ENCODE results near the gene DAAM1.

Gene DAAM1

DNA sequence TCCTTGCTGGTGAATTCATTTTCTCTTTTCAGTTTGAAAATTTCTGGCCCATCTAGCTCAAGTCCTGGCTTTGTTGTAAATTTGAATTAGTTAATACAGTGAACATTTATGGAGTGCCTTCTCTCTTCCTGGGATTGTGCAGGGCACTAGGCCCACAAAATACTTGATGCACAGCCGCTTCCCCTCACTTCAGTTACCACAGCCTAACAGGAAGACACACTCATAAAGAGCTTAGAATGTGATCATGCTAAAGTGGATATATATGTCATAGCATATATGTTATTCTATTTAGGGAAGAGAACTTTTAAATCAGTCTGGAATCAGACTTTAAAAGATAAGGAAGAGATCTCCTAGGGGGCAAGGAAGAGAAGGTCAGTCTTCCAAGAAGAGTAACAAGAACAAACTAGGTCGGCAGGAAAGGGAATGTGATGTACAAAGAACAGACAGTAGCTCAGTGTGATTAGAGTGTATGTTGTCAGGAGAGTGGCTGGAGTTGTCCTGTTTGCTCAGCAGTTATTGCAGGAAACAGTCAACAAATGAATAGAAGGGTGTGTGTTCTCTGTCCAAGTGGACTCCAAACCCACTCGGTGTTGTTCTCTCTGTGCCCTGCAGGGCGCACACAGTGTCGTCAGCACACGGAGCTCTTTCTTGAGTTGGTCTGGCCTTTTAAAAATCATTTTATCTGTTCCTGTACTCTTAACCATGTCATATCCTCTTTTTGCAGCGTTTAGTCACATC lies 74.4 kb downstream of the DAAM1 start:
- no peak for DNase-seq

- no peak for DNase-seq
These were observed 77.3 kb downstream of the DAAM1 start for GRCh38 chr14:59265808-59266207.

- DNase-seq, result no peak
These were observed 78.6 kb downstream of the DAAM1 start for GRCh38 chr14:59267046-59267445.

- DNase-seq, result no peak
These were observed 79.5 kb downstream of the DAAM1 start for GRCh38 chr14:59268011-59268410.

DNA sequence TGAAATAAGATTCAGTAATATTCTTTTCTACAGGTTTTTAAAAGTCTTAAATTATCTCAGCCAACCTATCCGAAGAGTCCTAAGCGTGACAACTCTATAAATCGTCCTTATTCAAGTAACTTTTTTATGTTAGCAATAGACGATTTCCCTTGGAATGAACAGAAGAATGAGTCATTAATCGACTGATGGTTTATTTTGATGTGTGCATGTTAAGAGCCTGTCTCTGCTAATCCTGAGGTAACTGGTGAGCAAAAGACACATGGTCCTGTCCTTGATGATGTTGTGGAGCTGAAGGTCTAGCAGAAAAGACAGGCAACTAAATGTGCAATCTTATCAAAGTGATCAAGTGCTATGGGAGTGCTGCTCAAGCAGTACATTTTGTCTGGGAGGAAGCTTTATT lies 80.4 kb downstream of the DAAM1 start:
- no peak for DNase-seq

DNA sequence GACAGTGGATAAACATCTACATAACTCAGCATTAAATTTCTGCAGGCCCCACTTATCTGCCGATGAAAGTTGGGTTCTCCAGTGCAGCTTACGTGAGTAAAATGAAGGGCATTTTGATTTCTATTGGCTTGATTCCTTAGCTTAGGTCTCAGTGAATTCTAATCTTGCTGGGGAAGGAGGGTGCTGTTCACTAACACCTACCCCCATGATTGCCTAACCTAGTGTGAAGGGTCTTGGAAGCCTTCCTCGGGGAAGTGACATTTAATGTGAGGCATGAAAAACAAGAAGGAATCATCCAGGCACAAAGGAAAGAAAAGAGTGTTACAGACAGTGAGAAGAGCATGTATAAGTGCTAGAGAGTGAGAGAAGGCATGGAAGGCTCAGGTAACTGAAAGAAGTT lies 81.0 kb downstream of the DAAM1 start:
- DNase-seq, result no peak

DNA sequence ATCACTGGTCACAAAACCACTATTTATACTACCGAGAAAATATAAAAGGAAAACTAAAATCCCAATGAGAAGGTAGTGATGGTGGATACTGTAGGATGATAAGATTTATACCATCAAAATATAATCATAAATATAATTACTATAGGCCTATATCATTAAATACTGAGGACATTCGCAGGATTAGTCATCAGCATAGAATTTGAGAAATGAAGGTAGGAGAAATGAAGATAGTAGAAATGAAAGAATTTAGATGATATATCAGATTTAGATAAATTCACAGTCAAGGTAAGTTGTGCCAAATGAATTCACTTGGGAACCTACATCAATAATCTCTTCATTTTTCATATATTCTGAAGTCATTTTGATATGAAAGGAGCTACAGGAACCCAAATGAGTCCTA lies 82.8 kb downstream of the DAAM1 start:
- DNase-seq, result no peak

DNA sequence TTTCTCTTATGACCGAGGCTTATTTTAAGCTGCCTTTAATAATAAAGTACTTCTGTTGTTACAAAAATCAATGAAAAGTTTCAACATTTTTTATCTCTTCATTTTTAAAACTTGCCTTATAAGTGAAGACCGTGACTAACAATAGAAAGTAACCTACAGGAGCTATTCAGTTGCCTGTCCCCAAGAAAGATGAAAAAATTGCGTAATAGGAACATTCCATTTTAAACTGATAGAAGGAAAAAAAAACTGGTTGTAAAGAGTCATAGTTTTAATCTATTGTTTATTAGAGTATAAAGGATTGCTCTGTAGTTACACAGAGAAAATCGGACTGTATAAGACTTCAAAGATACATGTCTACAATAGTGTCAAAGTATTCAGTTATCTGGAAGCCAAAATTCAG lies 83.3 kb downstream of the DAAM1 start:
- DNase-seq, result no peak

GRCh38 chr14:59272633-59273032 lies 84.2 kb downstream of the DAAM1 start:
- DNase-seq, result no peak

DNA sequence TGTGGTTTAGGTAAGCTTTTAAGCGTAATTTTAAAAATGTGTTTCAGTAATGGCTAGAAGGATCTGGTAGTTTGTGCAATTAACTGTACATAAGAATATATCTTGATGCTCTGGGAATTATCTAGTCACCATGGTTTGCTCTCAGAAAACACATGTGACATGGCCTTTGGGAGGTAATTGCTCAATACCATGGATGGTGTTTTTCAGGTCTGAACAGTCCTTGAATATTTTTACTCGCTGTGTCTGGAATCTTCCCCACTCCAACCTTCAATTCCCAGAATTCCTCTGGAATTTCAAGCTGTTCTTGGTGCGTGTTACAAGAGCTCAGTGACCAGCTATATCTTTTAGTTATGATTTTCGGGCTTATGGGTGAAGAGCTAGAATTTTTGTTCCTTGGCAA lies 85.3 kb downstream of the DAAM1 start:
- DNase-seq, result no peak

GRCh38 chr14:59274991-59275391 lies 86.5 kb downstream of the DAAM1 start:
- DNase-seq, result no peak

GRCh38 chr14:59275668-59276067 lies 87.2 kb downstream of the DAAM1 start:
- no peak for DNase-seq

GRCh38 chr14:59276235-59276634 lies 87.8 kb downstream of the DAAM1 start:
- DNase-seq, result no peak

DNA sequence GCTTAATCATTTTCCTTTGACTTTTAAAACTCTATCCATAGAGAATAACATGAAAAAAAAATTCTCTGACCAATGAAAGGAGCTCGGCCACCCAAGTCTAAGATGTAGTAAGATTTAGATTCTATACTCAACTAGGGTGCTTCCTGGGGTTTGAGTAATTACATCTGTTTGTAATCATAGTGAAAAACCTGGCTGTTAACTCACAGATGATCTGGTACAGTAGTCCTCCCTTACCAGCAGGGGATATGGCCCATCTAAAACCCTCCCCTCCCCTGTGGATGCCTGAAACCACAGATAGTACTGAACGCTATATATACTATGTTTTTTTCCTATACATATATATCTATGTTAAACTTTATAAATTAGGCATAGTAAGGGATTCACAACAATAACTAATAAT lies 89.2 kb downstream of the DAAM1 start:
- no peak for DNase-seq

DNA sequence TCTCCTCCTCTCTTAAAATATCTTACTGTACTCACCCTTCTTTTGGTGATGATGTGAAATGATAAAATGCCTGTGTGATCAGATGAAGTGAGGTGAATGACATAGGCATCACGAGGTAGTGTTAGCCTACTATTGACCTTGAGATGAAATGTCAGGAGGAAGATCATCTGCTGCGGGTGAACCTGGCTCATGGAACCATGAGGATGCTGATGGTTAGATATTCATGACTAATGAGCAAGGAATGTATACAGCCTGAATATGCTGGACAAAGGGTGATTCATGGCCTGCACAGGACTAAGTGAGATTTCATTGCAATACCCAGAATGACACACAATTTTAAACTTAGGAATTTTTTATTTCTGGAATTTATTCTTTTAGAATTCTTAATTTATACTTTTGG lies 89.6 kb downstream of the DAAM1 start:
- no peak for DNase-seq

GRCh38 chr14:59280961-59281360 lies 92.5 kb downstream of the DAAM1 start:
- DNase-seq, result no peak

- DNase-seq, result no peak
These were observed 93.3 kb downstream of the DAAM1 start for GRCh38 chr14:59281609-59282377.

GRCh38 chr14:59282378-59282765 lies 93.9 kb downstream of the DAAM1 start:
- no peak for DNase-seq

GRCh38 chr14:59283361-59283760 lies 94.9 kb downstream of the DAAM1 start:
- no peak for DNase-seq

- no peak for DNase-seq
These were observed 95.6 kb downstream of the DAAM1 start for GRCh38 chr14:59284059-59284458.

DNA sequence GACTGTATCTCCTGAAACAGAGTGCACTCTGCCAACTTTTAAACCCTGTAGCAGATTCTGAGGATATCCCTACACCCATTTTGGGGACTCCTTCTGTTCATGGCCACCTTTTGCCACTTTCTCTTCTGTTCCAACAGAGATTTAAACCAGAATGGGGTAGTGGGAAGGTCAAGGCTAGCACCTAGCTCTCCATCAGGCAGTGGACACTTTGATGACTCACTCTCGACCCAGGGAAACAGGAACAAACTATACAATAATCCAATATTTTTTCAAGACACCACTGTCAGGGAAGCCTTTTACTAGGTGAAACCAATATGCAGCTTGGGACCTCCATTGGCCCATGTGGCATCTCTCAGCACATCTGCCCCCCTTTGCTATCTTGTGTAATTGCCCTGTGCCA lies 103.6 kb downstream of the DAAM1 start:
- no peak for DNase-seq

DNA sequence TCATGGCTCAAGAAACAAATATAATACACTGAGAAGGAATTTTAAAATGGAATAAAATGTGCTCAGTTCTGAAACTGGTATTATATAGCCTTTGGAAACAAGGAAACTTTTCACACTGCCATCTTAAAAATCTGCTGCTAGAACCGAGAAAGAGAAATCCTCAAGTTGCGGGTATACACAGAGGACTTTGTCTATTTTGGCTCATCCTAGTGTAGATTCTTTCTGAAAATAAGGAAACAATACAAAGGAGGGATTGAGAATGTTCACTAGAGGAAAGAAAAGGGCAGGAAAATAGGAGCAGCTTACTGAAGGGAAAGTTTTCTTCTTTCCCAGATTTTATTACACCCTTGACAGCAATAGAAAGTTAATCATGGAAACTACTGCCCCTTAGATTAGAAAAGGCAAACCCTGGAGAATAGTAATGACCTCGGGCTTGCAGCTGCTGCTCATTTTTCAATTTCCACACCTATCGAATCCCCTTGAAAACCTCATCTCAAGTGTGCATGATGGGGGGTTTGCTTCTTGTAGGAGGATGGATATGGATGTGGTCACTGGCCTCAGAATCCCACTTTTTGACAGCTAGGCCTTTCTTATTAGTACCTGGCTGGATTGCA lies 104.6 kb downstream of the DAAM1 start:
- DNase-seq, result no peak

DNA sequence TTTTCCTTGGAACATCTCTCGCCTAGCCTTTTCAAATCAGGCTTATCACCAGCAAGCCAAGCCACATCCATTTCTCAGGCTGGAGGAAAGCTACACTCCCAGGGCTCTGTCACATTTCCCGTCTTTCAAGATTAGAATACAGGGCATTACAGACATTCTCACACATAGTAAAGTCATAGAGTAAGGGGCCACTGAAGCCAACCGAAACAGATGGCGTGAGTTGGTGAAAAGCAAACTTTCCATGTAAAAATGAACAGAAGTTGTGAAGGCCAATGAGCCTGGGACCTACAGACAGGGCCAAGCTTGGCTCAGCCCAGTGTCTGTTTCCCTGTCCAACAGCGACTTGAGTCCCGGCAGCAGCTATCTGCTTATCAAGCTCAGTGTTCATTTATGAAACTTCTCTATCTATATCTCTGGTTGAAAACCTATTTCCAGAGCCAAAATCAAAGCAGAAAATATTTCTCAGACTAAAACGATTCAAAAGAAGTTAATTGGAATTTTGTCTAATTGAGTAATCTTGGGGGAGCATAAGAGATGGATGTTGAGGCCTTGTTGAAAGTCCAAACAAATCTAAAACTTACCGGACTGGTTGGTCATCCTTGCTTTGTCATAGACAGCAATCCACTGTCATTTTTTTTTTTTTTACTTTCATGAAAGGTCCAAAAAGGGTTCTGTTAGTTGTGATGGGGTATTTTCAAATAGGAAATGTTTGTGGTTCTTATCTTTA lies 105.6 kb downstream of the DAAM1 start:
- DNase-seq, result no peak

GRCh38 chr14:59294662-59294992 lies 106.2 kb downstream of the DAAM1 start:
- no peak for DNase-seq

All from activated T-cell treated with anti-CD3 and anti-CD28 coated beads, Interleukin-2, amount 50 U/mL, for 1 hour (primary cell).